Ishikawa (cell line): Measurements from ENCODE around the gene DNPEP.

Source experiments
- CEBPB ChIP-seq: IDR thresholded peaks from 2 replicates; pipeline ENCODE4 v1.6.1; 2012
- CREB1 ChIP-seq: IDR thresholded peaks from 2 replicates; pipeline ENCODE4 v1.6.1; 2012; ENCODE audit warnings: low read depth
- EGR1 ChIP-seq: IDR thresholded peaks from 2 replicates; pipeline ENCODE4 v1.6.1; 2012
- EP300 ChIP-seq: IDR thresholded peaks from 2 replicates; pipeline ENCODE4 v1.6.1; 2012; ENCODE audit warnings: borderline replicate concordance
- FOXM1 ChIP-seq: IDR thresholded peaks from 2 replicates; pipeline ENCODE4 v1.6.1; 2012; ENCODE audit warnings: low read depth, borderline replicate concordance
- NFIC ChIP-seq: IDR thresholded peaks from 2 replicates; pipeline ENCODE4 v1.6.1; 2012
- RAD21 ChIP-seq: IDR thresholded peaks from 2 replicates; pipeline ENCODE4 v1.6.1; 2012; ENCODE audit warnings: low read depth
- TAF1 ChIP-seq: IDR thresholded peaks from 2 replicates; pipeline ENCODE4 v1.6.1; 2012; ENCODE audit warnings: low read depth, mild to moderate bottlenecking
- TCF12 ChIP-seq: IDR thresholded peaks from 2 replicates; pipeline ENCODE4 v1.6.1; 2012; ENCODE audit warnings: low read depth
- TEAD4 ChIP-seq: IDR thresholded peaks from 2 replicates; pipeline ENCODE4 v1.6.1; 2012
- YY1 ChIP-seq: IDR thresholded peaks from 2 replicates; pipeline ENCODE4 v1.6.1; 2012; ENCODE audit warnings: low read depth
- ZBTB7A ChIP-seq: IDR thresholded peaks from 2 replicates; pipeline ENCODE4 v1.6.1; 2012; ENCODE audit warnings: low read depth
- TF ChIP-seq, protein P1 (sequence below): IDR thresholded peaks from 2 replicates; pipeline ENCODE4 v1.6.1; 2012
- TF ChIP-seq, protein P2 (sequence below): IDR thresholded peaks from 2 replicates; pipeline ENCODE4 v1.6.1; 2012
- TF ChIP-seq, protein P3 (sequence below): IDR thresholded peaks from 2 replicates; pipeline ENCODE4 v1.6.1; 2012; ENCODE audit warnings: low read depth, mild to moderate bottlenecking

The DNPEP gene

DNA sequence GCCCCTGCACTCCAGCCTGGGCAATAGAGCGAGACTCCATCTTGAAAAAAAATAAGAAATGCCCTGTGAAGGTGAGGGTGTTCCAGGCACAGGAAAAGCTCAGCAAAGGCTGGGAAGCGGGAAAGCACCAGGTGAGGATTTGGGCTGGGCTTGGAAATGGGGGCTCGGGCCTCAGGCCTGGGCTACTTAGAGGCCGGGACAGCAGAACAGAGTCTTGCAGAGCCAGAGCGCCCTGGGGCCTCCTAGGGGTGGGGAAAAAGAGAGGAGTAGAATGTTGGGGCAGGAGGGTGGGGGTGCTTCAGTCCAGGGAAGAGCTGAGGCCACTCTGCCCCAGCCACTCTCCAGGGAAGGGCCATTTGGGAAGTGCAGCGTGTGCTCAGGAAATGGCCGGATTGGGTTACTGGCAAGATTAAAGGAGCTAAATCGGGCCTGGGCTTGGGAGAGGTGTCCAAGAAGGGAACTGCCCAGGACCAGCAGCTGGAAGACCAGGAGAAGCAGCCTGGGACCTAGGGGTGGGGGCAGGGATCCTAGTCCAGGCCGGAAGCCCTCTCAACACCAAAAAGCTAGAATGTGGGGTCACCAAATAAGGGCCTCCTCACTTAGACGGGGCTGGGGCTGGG lies 16.7 kb upstream of the DNPEP start:
- no peak for TF ChIP-seq EP300
- TF ChIP-seq CREB1: no peak
- TF ChIP-seq TCF12: no peak
- TF ChIP-seq ZBTB7A: no peak
- TF ChIP-seq, protein P1, sequence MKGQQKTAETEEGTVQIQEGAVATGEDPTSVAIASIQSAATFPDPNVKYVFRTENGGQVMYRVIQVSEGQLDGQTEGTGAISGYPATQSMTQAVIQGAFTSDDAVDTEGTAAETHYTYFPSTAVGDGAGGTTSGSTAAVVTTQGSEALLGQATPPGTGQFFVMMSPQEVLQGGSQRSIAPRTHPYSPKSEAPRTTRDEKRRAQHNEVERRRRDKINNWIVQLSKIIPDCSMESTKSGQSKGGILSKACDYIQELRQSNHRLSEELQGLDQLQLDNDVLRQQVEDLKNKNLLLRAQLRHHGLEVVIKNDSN: no peak
- TF ChIP-seq CEBPB: no peak
- TF ChIP-seq, protein P2, sequence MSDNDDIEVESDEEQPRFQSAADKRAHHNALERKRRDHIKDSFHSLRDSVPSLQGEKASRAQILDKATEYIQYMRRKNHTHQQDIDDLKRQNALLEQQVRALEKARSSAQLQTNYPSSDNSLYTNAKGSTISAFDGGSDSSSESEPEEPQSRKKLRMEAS: no peak
- TF ChIP-seq FOXM1: no peak
- TF ChIP-seq TAF1: no peak
- no peak for TF ChIP-seq TEAD4

DNA sequence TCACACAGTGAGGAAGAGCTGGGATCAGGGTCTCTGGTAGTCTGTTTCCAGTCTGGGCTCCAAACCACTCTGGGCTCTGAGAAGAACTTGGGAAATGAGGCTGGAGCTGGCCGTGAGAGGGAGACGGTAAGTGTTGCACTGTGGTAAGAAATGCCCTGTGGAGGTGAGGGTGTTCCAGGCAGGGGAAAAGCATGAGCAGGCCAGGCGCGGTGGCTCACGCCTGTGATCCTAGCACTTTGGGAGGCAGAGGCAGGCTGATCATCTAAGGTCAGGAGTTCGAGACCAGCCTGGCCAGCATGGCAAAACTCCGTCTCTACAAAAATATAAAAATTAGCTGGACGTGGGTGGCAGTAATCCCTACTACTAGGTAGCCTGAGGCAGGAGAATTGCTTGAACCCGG lies 16.1 kb upstream of the DNPEP start:
- no peak for TF ChIP-seq TEAD4
- TF ChIP-seq FOXM1: no peak
- TF ChIP-seq, protein P2: no peak
- TF ChIP-seq, protein P1: no peak
- no peak for TF ChIP-seq TCF12
- TF ChIP-seq RAD21: no peak
- TF ChIP-seq ZBTB7A: no peak
- TF ChIP-seq, protein P3, sequence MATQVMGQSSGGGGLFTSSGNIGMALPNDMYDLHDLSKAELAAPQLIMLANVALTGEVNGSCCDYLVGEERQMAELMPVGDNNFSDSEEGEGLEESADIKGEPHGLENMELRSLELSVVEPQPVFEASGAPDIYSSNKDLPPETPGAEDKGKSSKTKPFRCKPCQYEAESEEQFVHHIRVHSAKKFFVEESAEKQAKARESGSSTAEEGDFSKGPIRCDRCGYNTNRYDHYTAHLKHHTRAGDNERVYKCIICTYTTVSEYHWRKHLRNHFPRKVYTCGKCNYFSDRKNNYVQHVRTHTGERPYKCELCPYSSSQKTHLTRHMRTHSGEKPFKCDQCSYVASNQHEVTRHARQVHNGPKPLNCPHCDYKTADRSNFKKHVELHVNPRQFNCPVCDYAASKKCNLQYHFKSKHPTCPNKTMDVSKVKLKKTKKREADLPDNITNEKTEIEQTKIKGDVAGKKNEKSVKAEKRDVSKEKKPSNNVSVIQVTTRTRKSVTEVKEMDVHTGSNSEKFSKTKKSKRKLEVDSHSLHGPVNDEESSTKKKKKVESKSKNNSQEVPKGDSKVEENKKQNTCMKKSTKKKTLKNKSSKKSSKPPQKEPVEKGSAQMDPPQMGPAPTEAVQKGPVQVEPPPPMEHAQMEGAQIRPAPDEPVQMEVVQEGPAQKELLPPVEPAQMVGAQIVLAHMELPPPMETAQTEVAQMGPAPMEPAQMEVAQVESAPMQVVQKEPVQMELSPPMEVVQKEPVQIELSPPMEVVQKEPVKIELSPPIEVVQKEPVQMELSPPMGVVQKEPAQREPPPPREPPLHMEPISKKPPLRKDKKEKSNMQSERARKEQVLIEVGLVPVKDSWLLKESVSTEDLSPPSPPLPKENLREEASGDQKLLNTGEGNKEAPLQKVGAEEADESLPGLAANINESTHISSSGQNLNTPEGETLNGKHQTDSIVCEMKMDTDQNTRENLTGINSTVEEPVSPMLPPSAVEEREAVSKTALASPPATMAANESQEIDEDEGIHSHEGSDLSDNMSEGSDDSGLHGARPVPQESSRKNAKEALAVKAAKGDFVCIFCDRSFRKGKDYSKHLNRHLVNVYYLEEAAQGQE: no peak
- no peak for TF ChIP-seq EGR1
- no peak for TF ChIP-seq CREB1
- TF ChIP-seq CEBPB: no peak
- TF ChIP-seq NFIC: no peak
- no peak for TF ChIP-seq EP300
- TF ChIP-seq TAF1: no peak
- no peak for TF ChIP-seq YY1

DNA sequence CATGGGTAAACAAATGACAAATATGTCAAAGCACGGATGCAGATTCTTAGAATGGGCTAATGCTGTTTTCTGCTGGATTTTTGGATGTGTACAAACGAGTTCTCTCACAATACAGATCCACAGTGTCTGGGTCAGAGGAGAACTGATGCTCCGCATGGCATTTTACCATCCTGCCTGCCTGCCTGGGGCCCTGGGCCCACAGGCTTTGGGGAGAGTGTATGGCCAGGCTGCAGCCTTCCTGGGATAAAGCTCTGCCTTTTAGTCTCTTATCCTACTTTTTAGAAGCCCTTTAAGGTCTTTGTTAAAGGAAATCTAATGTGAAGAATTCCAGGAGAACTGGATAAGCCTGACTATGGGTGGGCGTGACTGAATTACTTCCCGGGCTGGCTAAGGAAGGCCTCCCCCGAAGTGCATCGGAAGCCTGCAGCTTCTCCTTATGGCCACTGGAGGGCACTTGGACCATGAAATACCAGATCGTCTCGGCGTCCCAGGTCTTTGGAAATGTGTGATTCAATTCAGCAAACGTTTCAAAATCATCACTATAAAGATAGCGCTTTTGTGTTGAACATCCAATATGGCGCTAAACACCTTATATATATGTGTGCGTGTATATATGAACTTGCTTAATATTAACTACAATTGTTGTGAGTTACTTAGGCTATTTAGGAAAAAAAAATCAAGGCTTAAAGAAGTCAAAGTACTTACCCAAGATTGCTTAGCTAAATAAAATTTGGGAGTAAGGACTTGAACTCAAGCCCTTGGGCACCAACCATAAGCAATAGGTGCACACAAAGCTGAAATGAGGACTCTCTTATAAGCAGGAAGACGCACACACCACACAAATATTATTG lies 15.2 kb upstream of the DNPEP start:
- peak; percentile 32; the same call in 1 of the 2 replicates for TF ChIP-seq TEAD4
- peak; percentile 97 for TF ChIP-seq RAD21
- TF ChIP-seq, protein P2: no peak

DNA sequence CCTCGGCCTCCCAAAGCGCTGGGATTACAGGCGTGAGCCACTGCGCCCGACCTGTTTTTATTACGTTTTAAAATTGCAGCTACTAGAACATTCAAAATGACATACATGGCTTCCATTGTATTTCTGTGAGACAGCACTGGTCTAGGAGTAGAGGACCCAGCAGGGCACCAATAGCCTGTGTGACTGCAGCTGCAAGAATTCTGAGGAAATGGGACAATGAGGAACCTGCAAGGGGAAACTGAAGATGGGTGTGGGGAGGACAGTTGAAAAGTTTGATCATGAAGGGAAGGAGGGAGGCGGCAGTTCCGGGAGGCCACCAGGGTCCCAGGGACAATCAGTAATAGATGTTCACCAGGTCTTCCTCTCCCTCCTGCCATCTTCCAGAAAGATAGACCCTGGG lies 13.9 kb upstream of the DNPEP start:
- TF ChIP-seq TAF1: no peak
- no peak for TF ChIP-seq NFIC

DNA sequence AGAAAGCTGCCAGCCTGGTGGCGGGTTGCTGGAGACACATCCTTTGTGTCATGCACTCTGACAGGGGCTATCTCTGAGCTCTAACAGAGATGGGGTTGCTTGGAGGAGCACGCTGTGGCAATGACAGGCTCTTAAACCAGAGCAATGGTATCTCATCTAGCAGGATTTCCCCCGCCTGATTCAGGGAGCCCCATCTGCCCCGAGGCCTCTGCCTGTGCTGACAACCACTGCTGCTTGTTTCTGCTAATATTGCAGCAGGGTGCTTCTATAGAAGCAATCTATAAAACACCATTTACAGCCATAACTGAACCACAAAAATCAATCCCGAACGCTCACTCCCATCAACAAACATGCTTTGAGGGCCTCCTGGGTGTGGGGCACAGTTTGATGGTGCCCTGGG lies 12.8 kb upstream of the DNPEP start:
- TF ChIP-seq CREB1: no peak
- no peak for TF ChIP-seq NFIC
- no peak for TF ChIP-seq YY1
- TF ChIP-seq RAD21: no peak
- TF ChIP-seq TAF1: no peak
- no peak for TF ChIP-seq ZBTB7A
- TF ChIP-seq, protein P3: no peak
- TF ChIP-seq, protein P2: no peak
- TF ChIP-seq CEBPB: no peak
- TF ChIP-seq TCF12: no peak
- no peak for TF ChIP-seq EP300
- TF ChIP-seq, protein P1: no peak
- no peak for TF ChIP-seq EGR1
- TF ChIP-seq FOXM1: no peak
- TF ChIP-seq TEAD4: no peak
